GM12878 (cell line): Measurements from ENCODE around the gene PLA2G2E. TPM values are rescaled to one million over a fixed set of nuclear protein-coding genes. Genes with fewer than 3 reads are reported as not detected.

Experiments used
- ATAC-seq: fragments of 200-7000 bp; cut with Tn5 transposase; 3 replicates; pipeline ENCODE4 v1.9.1; 2020; ENCODE audit warnings: mild to moderate bottlenecking, moderate library complexity
- BruUV-seq: library from RNA; stranded (reverse); fragments of 400-500 nt; replicated peaks from 2 replicates; lab custom pipeline; 2021; lab: Mats Ljungman, UMichigan
- CTCF ChIA-PET: fragments of 300-600 bp; sonication (Branson Sonifier 250); formaldehyde crosslinking; extraction: SDS; loops from one replicate; lab custom pipeline; 2021; ENCODE audit warnings: inconsistent platforms; lab: Yijun Ruan, JAX
- POLR2A ChIA-PET: fragments of 350-600 bp; formaldehyde crosslinking; extraction: SDS; loops from one replicate; lab custom pipeline; 2021; ENCODE audit warnings: inconsistent platforms; lab: Charles Lee
- RAD21 ChIA-PET: fragments of 300-600 bp; sonication (Branson Sonifier 250); formaldehyde crosslinking; loops from one replicate; lab custom pipeline; 2023; ENCODE audit warnings: antibody characterized with exemption; ENCODE audit not compliant: unreplicated experiment; lab: Charles Lee
- SMC1A ChIA-PET: fragments of 300-600 bp; sonication (Branson Sonifier 250); formaldehyde crosslinking; loops from one replicate; lab custom pipeline; 2023; ENCODE audit not compliant: unreplicated experiment, uncharacterized antibody; lab: Charles Lee
- DNase-seq: peaks from one replicate; pipeline ENCODE4 v3.0.0-alpha.2; 2011; ENCODE audit warnings: low read depth, low spot score
- FAIRE-seq: peaks from 3 replicates; lab custom pipeline; 2011; peaks lifted over from hg19 to GRCh38; lab: Jason Lieb, UNC
- H2AFZ ChIP-seq: 2 replicates; pipeline ENCODE4 v1.6.0; 2011; ENCODE audit warnings: low read depth, low read length, control low read depth; ENCODE audit not compliant: control insufficient read depth
- H3K27ac ChIP-seq: 2 replicates; pipeline ENCODE4 v1.5.1; 2011; ENCODE audit warnings: control low read depth; ENCODE audit not compliant: control insufficient read depth, insufficient read depth
- H3K27me3 ChIP-seq, 2 experiments: replicated peaks in 1 of 2; 2 replicates each; pipeline versions ENCODE4 v1.6.0 to v1.6.1; 2011; ENCODE audit warnings: low read length in 1 of 2; ENCODE audit not compliant: control insufficient read depth in 2 of 2, insufficient read depth in 2 of 2
- H3K36me3 ChIP-seq, 2 experiments: 2 replicates each; pipeline ENCODE4 v1.5.1; 2011; ENCODE audit warnings: low read length in 1 of 2; ENCODE audit not compliant: control insufficient read depth in 2 of 2, insufficient read depth in 2 of 2
- H3K4me1 ChIP-seq: 2 replicates; pipeline ENCODE4 v1.6.1; 2011; ENCODE audit warnings: mild to moderate bottlenecking, low read length, moderate library complexity, mixed read lengths; ENCODE audit not compliant: control insufficient read depth, insufficient read depth
- H3K4me2 ChIP-seq: 2 replicates; pipeline ENCODE4 v1.6.0; 2011; ENCODE audit warnings: control low read depth; ENCODE audit not compliant: control insufficient read depth, insufficient read depth
- H3K4me3 ChIP-seq: fragments of 200-600 bp; sonication (generic); 2 replicates; pipeline ENCODE4 v1.5.1; 2016
- H3K79me2 ChIP-seq: 2 replicates; pipeline ENCODE4 v1.6.0; 2011; ENCODE audit warnings: low read length; ENCODE audit not compliant: control insufficient read depth, insufficient read depth
- H3K9ac ChIP-seq: 2 replicates; pipeline ENCODE4 v1.8.0; 2011; ENCODE audit warnings: low read length, control low read depth, mixed read lengths; ENCODE audit not compliant: control insufficient read depth, insufficient read depth
- H3K9me3 ChIP-seq: replicated peaks from 3 replicates; pipeline ENCODE4 v1.5.1; 2011; ENCODE audit warnings: mild to moderate bottlenecking, low read length; ENCODE audit not compliant: control insufficient read depth, insufficient read depth
- H4K20me1 ChIP-seq: 2 replicates; pipeline ENCODE4 v1.6.0; 2011; ENCODE audit not compliant: control insufficient read depth, insufficient read depth
- FOXM1 ChIP-seq: IDR thresholded peaks from 2 replicates; pipeline ENCODE4 v1.6.1; 2012; ENCODE audit warnings: low read depth, mild to moderate bottlenecking, inconsistent platforms, low read length, moderate library complexity
- KAT2A ChIP-seq: conservative IDR thresholded peaks from 2 replicates; pipeline ENCODE4 v1.6.1; 2011; ENCODE audit warnings: low read depth, low read length; ENCODE audit not compliant: control insufficient read depth
- PML ChIP-seq: IDR thresholded peaks from 2 replicates; pipeline ENCODE4 v1.6.1; 2012; ENCODE audit warnings: low read length, inconsistent platforms
- WGBS: methylation state at CpG from one replicate; pipeline ENCODE4 v1.1.6; 2016; ENCODE audit warnings: low lambda C conversion rate; ENCODE audit not compliant: insufficient replicate concordance, insufficient coverage; ENCODE audit errors: missing lambda C conversion rate; 5-methylcytosine and 5-hydroxymethylcytosine counted together
- in situ Hi-C: fragments of 300-500 bp; cut with MboI; formaldehyde crosslinking; loops from 9 replicates; pipeline ENCODE4 v1.14.3; 2018; ENCODE audit warnings: mixed read lengths
- intact Hi-C: fragments of 100-400 bp; cut with micrococcal nuclease; formaldehyde crosslinking; loops from one replicate; pipeline ENCODE4 v1.14.2; 2022; ENCODE audit not compliant: unreplicated experiment
- polyA plus RNA-seq, 11 experiments: library from polyadenylated mRNA; depleted of rRNA in 4 of 11; unstranded in 6 of 11; stranded (reverse) in 5 of 11; fragments of >200 nt; fragmentation: Nextera tagmentation in 4 of 11; fragmentation: Illumina TruSeq in 1 of 11; extraction: Ambion mirVana in 4 of 11; extraction: Trizol in 1 of 11; gene quantifications; 1 replicate in 1 of 11; 2 replicates in 10 of 11; pipeline versions ENCODE4 v1.2.1 to v1.2.3, GENCODE V29; 2011 to 2016; ENCODE audit warnings: inconsistent platforms in 2 of 11, missing spikeins in 2 of 11, low read depth in 1 of 11
- total RNA-seq, 4 experiments: library from RNA; depleted of rRNA in 3 of 4; stranded (reverse); fragments of >200 nt in 3 of 4; fragmentation: Illumina TruSeq in 1 of 4; extraction: Trizol in 1 of 4; gene quantifications; 2 replicates each; pipeline versions ENCODE4 v1.2.1 to v1.2.3, GENCODE V29; 2013 to 2021
- TF ChIP-seq, protein P1 (sequence below): fragments of 450-650 bp; IDR thresholded peaks from 2 replicates; pipeline ENCODE4 v1.6.1; 2018; ENCODE audit warnings: borderline replicate concordance, mild to moderate bottlenecking; ENCODE audit not compliant: partially characterized antibody
- TF ChIP-seq, protein P2 (sequence below): fragments of 450-650 bp; IDR thresholded peaks from 2 replicates; pipeline ENCODE4 v1.6.1; 2017; ENCODE audit warnings: mild to moderate bottlenecking, moderate library complexity
- TF ChIP-seq, protein P3 (sequence below): fragments of 450-650 bp; formaldehyde crosslinking; IDR thresholded peaks from 2 replicates; pipeline ENCODE4 v1.4.0; 2020; ENCODE audit warnings: mild to moderate bottlenecking, moderate library complexity

The PLA2G2E gene
- total and polyA plus RNA-seq, 10 of the 15 experiments (the other 5 are each of a cell fraction or from before 2014, with no cell fraction given), result not detected

DNA sequence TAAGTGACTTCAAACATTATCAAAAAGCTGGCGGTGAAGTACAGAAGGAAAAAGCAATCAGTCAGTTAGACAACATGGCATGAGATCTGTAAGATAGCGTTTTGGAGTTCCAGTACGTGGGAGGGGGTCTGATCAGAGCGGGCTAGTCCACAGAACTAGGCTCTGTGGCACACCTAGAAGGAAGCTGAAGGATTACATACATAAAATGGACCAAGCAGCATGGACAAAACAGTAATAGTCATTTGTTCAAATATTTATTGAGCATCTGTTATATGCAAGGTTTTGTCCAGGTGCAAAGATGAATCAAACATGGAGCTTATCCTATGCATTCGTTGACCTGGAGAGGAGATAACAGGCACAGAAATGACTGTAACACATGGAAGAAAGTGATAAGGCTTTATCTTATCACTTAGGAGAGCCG is 22.9 kb upstream of the PLA2G2E start (continued):
- TF ChIP-seq, protein P1, sequence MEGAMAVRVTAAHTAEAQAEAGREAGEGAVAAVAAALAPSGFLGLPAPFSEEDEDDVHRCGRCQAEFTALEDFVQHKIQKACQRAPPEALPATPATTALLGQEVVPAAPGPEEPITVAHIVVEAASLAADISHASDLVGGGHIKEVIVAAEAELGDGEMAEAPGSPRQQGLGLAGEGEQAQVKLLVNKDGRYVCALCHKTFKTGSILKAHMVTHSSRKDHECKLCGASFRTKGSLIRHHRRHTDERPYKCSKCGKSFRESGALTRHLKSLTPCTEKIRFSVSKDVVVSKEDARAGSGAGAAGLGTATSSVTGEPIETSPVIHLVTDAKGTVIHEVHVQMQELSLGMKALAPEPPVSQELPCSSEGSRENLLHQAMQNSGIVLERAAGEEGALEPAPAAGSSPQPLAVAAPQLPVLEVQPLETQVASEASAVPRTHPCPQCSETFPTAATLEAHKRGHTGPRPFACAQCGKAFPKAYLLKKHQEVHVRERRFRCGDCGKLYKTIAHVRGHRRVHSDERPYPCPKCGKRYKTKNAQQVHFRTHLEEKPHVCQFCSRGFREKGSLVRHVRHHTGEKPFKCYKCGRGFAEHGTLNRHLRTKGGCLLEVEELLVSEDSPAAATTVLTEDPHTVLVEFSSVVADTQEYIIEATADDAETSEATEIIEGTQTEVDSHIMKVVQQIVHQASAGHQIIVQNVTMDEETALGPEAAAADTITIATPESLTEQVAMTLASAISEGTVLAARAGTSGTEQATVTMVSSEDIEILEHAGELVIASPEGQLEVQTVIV, result no peak
- TF ChIP-seq KAT2A, result no peak
- TF ChIP-seq, protein P2, sequence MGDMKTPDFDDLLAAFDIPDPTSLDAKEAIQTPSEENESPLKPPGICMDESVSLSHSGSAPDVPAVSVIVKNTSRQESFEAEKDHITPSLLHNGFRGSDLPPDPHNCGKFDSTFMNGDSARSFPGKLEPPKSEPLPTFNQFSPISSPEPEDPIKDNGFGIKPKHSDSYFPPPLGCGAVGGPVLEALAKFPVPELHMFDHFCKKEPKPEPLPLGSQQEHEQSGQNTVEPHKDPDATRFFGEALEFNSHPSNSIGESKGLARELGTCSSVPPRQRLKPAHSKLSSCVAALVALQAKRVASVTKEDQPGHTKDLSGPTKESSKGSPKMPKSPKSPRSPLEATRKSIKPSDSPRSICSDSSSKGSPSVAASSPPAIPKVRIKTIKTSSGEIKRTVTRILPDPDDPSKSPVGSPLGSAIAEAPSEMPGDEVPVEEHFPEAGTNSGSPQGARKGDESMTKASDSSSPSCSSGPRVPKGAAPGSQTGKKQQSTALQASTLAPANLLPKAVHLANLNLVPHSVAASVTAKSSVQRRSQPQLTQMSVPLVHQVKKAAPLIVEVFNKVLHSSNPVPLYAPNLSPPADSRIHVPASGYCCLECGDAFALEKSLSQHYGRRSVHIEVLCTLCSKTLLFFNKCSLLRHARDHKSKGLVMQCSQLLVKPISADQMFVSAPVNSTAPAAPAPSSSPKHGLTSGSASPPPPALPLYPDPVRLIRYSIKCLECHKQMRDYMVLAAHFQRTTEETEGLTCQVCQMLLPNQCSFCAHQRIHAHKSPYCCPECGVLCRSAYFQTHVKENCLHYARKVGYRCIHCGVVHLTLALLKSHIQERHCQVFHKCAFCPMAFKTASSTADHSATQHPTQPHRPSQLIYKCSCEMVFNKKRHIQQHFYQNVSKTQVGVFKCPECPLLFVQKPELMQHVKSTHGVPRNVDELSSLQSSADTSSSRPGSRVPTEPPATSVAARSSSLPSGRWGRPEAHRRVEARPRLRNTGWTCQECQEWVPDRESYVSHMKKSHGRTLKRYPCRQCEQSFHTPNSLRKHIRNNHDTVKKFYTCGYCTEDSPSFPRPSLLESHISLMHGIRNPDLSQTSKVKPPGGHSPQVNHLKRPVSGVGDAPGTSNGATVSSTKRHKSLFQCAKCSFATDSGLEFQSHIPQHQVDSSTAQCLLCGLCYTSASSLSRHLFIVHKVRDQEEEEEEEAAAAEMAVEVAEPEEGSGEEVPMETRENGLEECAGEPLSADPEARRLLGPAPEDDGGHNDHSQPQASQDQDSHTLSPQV, result no peak
- TF ChIP-seq PML, result no peak
- TF ChIP-seq, all 136 proteins: peak for 0

DNA sequence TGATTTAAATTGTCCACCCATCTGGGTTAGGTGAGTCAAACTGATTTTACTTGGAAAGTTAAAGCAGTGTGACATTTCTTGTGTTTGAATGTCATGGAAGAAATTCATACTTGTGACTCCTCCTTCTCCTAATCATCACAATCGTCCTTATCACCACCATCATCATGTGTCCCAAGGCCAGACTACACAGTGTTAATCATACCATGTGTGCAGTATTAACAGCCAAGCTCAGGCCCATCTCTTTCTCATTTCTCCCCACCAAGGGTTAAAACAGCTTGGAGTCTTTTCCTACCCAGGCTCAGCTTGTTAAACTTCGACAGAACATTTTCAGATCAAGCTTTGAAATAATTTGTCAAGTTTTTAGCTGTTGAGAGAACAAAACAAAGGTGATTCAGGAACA is 22.5 kb upstream of the PLA2G2E start:
- SMC1A ChIA-PET, result no interaction called here
- in situ Hi-C loops (no loop called here), intact Hi-C loops (no loop called here)
- Histone ChIP-seq H3K27me3 (no peaks in the 10 kb centered on the region; a peak in 1 of 4 replicates), H2AFZ (no peak overlapping the region), H3K36me3 (no peaks in the 10 kb centered on the region), H3K9me3 (no peaks in the 10 kb centered on the region), H3K4me1 (no peaks in the 10 kb centered on the region), H3K4me3 (no peak overlapping the region), H3K4me2 (no peak overlapping the region), H3K9ac (no peak overlapping the region), H3K27ac (no peak overlapping the region), H3K79me2 (no peaks in the 10 kb centered on the region), H4K20me1 (no peaks in the 10 kb centered on the region)
- no peak for TF ChIP-seq FOXM1
- TF ChIP-seq, protein P3, sequence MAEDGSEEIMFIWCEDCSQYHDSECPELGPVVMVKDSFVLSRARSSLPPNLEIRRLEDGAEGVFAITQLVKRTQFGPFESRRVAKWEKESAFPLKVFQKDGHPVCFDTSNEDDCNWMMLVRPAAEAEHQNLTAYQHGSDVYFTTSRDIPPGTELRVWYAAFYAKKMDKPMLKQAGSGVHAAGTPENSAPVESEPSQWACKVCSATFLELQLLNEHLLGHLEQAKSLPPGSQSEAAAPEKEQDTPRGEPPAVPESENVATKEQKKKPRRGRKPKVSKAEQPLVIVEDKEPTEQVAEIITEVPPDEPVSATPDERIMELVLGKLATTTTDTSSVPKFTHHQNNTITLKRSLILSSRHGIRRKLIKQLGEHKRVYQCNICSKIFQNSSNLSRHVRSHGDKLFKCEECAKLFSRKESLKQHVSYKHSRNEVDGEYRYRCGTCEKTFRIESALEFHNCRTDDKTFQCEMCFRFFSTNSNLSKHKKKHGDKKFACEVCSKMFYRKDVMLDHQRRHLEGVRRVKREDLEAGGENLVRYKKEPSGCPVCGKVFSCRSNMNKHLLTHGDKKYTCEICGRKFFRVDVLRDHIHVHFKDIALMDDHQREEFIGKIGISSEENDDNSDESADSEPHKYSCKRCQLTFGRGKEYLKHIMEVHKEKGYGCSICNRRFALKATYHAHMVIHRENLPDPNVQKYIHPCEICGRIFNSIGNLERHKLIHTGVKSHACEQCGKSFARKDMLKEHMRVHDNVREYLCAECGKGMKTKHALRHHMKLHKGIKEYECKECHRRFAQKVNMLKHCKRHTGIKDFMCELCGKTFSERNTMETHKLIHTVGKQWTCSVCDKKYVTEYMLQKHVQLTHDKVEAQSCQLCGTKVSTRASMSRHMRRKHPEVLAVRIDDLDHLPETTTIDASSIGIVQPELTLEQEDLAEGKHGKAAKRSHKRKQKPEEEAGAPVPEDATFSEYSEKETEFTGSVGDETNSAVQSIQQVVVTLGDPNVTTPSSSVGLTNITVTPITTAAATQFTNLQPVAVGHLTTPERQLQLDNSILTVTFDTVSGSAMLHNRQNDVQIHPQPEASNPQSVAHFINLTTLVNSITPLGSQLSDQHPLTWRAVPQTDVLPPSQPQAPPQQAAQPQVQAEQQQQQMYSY (CRISPR knock-in tag), result no peak
- no TSS peak for BruUV-seq
- WGBS, result 0% methylated on average over 2 of the region's 2 CpGs
- ATAC-seq, result no peak
- CTCF ChIA-PET, result interaction anchor here (0.7 to 0.8 kb wide), 2 partner anchors 21 to 415 kb away, joined by 3 to 6 read pairs; no protein-coding TSS in a partner anchor
- POLR2A ChIA-PET, result no interaction called here
- FAIRE-seq, result no peak
- RAD21 ChIA-PET, result no interaction called here
- no peak for DNase-seq
